ENCODE data around the gene LILRA5. TPM values are rescaled to one million over a fixed set of nuclear protein-coding genes. Genes with fewer than 3 reads are reported as not detected.
"Not testable (repeated sequence)": the region's sequence is repeated elsewhere in the genome, so short reads cannot be mapped to it uniquely, and the experiment has no call there.

Gene LILRA5
- total RNA-seq, 1 experiment from 2014 or later = not detected

GRCh38 chr19:54305141-54305540, 7.8 kb downstream of the LILRA5 start:
- DNase-seq (ENCODE audit: low spot score) = no peak

DNA sequence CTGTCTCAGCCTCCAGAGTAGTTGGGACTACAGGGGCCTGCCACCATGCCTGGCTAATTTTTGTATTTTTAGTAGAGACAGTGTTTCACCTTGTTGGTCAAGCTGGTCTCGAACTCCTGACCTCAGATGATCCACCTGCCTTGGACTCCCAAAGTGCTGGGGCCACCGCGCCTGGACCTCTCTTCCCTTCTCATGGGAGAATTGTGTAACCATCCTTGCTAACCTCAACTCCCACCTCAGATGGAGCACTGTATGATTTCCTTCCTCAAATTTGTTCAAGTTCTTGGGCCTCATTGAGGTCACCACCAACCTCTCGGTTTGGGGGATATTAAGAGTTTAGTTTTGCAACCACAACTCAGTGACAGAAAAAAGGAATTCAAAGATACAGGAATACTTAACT, 10.7 kb downstream of the LILRA5 start:
- DNase-seq (ENCODE audit: low spot score) = no peak

DNA sequence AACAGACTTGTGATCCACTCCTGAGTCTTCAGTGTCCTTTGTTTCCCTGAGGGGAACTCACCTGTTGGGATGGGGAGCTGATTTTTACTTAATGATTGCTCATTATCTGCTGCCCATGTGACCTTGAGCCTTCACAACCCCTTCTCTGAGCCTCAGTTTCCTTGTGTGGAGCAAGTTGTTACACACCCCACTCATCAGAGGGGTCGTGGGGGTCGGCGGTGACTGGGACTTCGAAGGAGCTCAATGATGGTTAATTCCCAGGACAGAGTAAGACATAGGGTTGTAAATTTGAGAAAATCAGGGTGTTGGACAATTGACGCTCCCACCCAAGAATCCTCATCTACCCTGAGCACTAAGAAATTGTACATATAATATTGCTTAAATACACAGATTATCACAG, 13.5 kb downstream of the LILRA5 start:
- DNase-seq (ENCODE audit: low spot score) = no peak

DNA sequence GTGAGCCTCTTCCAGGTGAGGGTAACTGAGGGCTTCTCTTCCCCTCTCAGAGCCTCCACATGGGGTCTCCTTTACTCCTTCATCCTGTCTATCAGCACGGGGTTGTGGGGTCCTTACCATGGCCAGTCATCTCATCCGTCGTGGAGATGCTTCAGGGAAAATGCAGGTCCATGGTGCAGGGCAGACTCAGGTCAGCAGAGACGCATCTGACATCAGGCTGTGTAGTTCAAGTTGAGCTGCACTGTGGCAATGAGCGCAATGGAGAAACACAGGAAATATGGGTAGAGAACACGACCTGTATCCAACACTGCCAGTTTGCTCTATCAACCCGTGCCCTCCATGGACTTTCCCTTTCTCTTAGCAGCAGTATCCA, 13.9 kb downstream of the LILRA5 start:
- DNase-seq (ENCODE audit: low spot score) = no peak

- no peak for DNase-seq (ENCODE audit: low spot score)
Measured at GRCh38 chr19:54298357-54299125, 14.4 kb downstream of the LILRA5 start.

- peak; percentile 53 for DNase-seq (ENCODE audit: low spot score)
Measured at GRCh38 chr19:54297759-54298305, 15.1 kb downstream of the LILRA5 start.

GRCh38 chr19:54294539-54294938, 18.4 kb downstream of the LILRA5 start:
- no peak for DNase-seq (ENCODE audit: low spot score)

DNA sequence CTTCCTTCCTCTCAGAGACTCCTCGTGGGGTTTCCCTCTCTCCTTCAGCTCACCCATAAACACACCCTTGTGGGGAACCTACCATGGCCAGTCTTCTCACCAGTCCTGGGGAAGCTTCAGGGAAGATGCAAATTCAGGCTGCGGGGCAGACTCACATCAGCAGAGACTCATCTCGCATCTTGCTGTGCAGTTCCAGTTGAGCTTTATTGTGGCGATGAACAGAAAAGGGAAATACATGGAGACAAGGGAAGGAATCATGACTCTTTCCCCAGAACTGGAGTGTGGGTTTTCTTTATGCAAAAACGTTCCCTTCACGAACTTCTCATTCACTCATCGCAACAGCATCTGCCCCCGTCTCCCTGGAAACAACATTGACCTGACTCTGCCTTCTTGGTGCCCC, 23.8 kb downstream of the LILRA5 start:
- not testable (repeated sequence) for DNase-seq (ENCODE audit: low spot score)

- no peak for DNase-seq (ENCODE audit: low spot score)
Measured at GRCh38 chr19:54287456-54287855, 25.5 kb downstream of the LILRA5 start.

GRCh38 chr19:54286283-54286682, 26.7 kb downstream of the LILRA5 start:
- not testable (repeated sequence) for DNase-seq (ENCODE audit: low spot score)

- DNase-seq (ENCODE audit: low spot score) = not testable (repeated sequence)
Measured at GRCh38 chr19:54285427-54286056, 27.4 kb downstream of the LILRA5 start.

- no peak for DNase-seq (ENCODE audit: low spot score)
Measured at GRCh38 chr19:54282686-54283470, 30.1 kb downstream of the LILRA5 start.

GRCh38 chr19:54281729-54282075, 31.3 kb downstream of the LILRA5 start:
- DNase-seq (ENCODE audit: low spot score) = not testable (repeated sequence)

DNA sequence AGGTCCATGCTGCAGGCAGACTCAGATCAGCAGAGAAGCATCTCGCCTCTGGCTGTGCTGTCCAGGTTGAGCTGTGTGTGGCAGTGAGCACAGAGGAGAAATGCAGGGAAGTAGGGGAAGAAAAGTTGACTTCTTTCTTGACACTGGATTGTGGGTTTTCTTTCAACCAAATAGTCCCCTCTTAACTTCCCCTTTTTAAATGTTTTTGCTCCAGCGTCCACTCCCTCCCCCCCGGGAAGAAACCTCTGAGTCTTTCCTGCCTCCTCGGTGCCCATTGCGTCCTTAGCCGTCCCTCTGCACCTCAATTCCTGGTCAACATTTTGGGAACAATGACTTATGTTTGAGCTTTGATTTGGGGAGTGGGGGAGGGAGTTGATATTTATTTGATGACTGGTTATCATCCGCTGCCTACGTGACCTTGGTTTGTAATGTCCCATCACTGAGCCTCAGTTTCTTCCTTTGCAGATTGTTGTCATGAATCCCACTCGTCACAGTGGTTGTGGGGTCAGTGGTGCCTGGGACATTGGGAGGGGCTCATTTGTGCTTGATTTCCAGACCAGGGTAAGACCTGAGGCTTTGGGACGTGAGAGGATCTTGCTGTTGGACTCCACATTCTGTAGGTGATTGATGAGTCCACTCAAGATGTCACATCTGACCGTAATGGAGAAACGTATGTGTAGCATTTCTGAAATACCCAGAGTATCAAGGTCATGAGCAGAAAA, 31.8 kb downstream of the LILRA5 start, which contains the start of gene LILRB2:
TSS of gene LILRB2 (minus strand) at position 104 of the 722 bp plus-strand sequence. CDS start 614 bp downstream, outside the sequence.
- DNase-seq (ENCODE audit: low spot score) = no peak

GRCh38 chr19:54280441-54280840, 32.5 kb downstream of the LILRA5 start:
- not testable (repeated sequence) for DNase-seq (ENCODE audit: low spot score)

GRCh38 chr19:54280025-54280424, 32.9 kb downstream of the LILRA5 start:
- DNase-seq (ENCODE audit: low spot score) = not testable (repeated sequence)

- no peak for DNase-seq (ENCODE audit: low spot score)
Measured at GRCh38 chr19:54279406-54279962, 33.5 kb downstream of the LILRA5 start.

DNA sequence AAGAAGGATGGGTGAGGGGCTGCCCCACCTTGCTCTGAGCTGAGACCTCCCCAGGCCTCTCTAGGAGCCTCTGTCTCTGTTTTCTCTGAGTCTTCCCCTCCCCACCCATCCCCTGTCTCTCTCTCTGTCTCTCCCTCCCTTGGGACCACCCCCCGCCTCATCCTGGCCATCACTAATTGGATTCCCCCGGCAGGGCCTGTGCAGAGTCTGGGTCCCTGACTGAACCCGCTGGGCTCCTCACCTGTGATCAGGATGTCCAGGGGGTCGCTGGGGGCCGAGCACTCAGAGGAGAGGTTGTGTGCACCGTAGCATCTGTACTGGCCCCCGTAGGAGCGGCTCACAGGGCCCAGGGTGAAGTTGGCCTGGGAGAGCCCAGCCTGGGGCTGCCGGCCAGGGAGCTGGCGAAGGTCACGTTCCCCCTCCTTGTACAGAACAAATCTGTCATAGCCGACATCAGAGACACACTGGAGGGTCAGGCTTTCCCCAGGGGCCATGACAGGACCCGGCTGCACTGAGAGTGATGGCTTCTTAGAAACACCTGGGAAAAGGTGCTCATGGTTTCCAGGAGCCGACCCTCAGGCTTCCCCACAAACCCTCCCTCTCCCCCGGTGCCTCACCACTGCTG, 34.3 kb downstream of the LILRA5 start:
- not testable (repeated sequence) for DNase-seq (ENCODE audit: low spot score)

GRCh38 chr19:54278056-54278455, 34.9 kb downstream of the LILRA5 start:
- DNase-seq (ENCODE audit: low spot score) = not testable (repeated sequence)

GRCh38 chr19:54277111-54277615, 35.8 kb downstream of the LILRA5 start:
- DNase-seq (ENCODE audit: low spot score) = not testable (repeated sequence)
